ENCODE measurements around the gene MCTP1.
A peak's percentile ranks its signal among the peaks of the same experiment; 100 is the strongest.
"Not testable (repeated sequence)": the region's sequence is repeated elsewhere in the genome, so short reads cannot be mapped to it uniquely, and the experiment has no call there.

The MCTP1 gene

GRCh38 chr5:95251185-95251584 lies 33.7 kb downstream of the MCTP1 start:
- DNase-seq = no peak

- no peak for DNase-seq
These were observed 40.4 kb downstream of the MCTP1 start for GRCh38 chr5:95244479-95244878.

GRCh38 chr5:95241635-95242034 lies 43.3 kb downstream of the MCTP1 start:
- no peak for DNase-seq

- DNase-seq = no peak
These were observed 43.7 kb downstream of the MCTP1 start for GRCh38 chr5:95241161-95241560.

- DNase-seq = peak in 1 of 2 experiments; percentile 53
These were observed 46.2 kb downstream of the MCTP1 start for GRCh38 chr5:95238560-95239325.

GRCh38 chr5:95237324-95237723 lies 47.6 kb downstream of the MCTP1 start:
- no peak for DNase-seq

- no peak for DNase-seq
These were observed 49.4 kb downstream of the MCTP1 start for GRCh38 chr5:95235439-95235982.

- DNase-seq = no peak
These were observed 55.2 kb downstream of the MCTP1 start for GRCh38 chr5:95229646-95230045.

- no peak for DNase-seq
These were observed 60.0 kb downstream of the MCTP1 start for GRCh38 chr5:95224701-95225459.

- DNase-seq = no peak
These were observed 61.2 kb downstream of the MCTP1 start for GRCh38 chr5:95223566-95224258.

GRCh38 chr5:95222836-95223235 lies 62.1 kb downstream of the MCTP1 start:
- DNase-seq = no peak

- no peak for DNase-seq
These were observed 63.7 kb downstream of the MCTP1 start for GRCh38 chr5:95221234-95221633.

- DNase-seq = no peak
These were observed 64.5 kb downstream of the MCTP1 start for GRCh38 chr5:95220381-95220780.

GRCh38 chr5:95219411-95219810 lies 65.5 kb downstream of the MCTP1 start:
- DNase-seq = no peak

GRCh38 chr5:95217881-95218280 lies 67.0 kb downstream of the MCTP1 start:
- DNase-seq = no peak

GRCh38 chr5:95217351-95217750 lies 67.5 kb downstream of the MCTP1 start:
- no peak for DNase-seq

- no peak for DNase-seq
These were observed 68.5 kb downstream of the MCTP1 start for GRCh38 chr5:95216136-95216955.

- not testable (repeated sequence) for DNase-seq
These were observed 77.1 kb downstream of the MCTP1 start for GRCh38 chr5:95207811-95208210.

GRCh38 chr5:95194856-95195255 lies 90.0 kb downstream of the MCTP1 start:
- DNase-seq = peak in 1 of 2 experiments; percentile 20

- DNase-seq = no peak
These were observed 93.6 kb downstream of the MCTP1 start for GRCh38 chr5:95191330-95191729.

GRCh38 chr5:95184924-95185323 lies 100.0 kb downstream of the MCTP1 start:
- no peak for DNase-seq

- no peak for DNase-seq
These were observed 103.2 kb downstream of the MCTP1 start for GRCh38 chr5:95181644-95182043.

Data from cerebellar nuclear complex (tissue), 1 donor.